Neural progenitor cell (in vitro differentiated cells): ENCODE results near the gene POC1A. TPM values are rescaled to one million over a fixed set of nuclear protein-coding genes. Genes with fewer than 3 reads are reported as not detected.

Experiments used
- DNase-seq: peaks from one replicate; pipeline ENCODE4 v3.0.0-alpha.2; 2016; ENCODE audit warnings: low spot score
- H2AFZ ChIP-seq: fragments of 200-600 bp; sonication (generic); replicated peaks from 2 replicates; pipeline ENCODE4 v1.6.1; 2016; ENCODE audit warnings: antibody characterized with exemption
- H3F3A ChIP-seq: fragments of 200-600 bp; sonication (generic); 2 replicates; pipeline ENCODE4 v1.6.1; 2016; ENCODE audit warnings: antibody characterized with exemption, low read depth
- H3K27ac ChIP-seq: fragments of 200-600 bp; sonication (generic); 2 replicates; pipeline ENCODE4 v1.5.1; 2016; ENCODE audit warnings: mild to moderate bottlenecking
- H3K27me3 ChIP-seq: fragments of 200-600 bp; sonication (generic); 2 replicates; pipeline ENCODE4 v1.6.1; 2016; ENCODE audit warnings: mild to moderate bottlenecking, moderate library complexity
- H3K36me3 ChIP-seq: fragments of 200-600 bp; sonication (generic); 2 replicates; pipeline ENCODE4 v1.5.1; 2016
- H3K4me1 ChIP-seq: fragments of 200-600 bp; sonication (generic); 2 replicates; pipeline ENCODE4 v1.6.1; 2016; ENCODE audit warnings: mixed run types
- H3K4me2 ChIP-seq: fragments of 200-600 bp; sonication (generic); 2 replicates; pipeline ENCODE4 v1.6.1; 2016
- H3K4me3 ChIP-seq: fragments of 200-600 bp; sonication (generic); 2 replicates; pipeline ENCODE4 v1.5.1; 2016
- H3K79me2 ChIP-seq: fragments of 200-600 bp; sonication (generic); 2 replicates; pipeline ENCODE4 v1.6.1; 2016; ENCODE audit warnings: low read depth
- H3K9ac ChIP-seq: fragments of 200-600 bp; sonication (generic); 2 replicates; pipeline ENCODE4 v1.6.1; 2016
- H3K9me3 ChIP-seq: fragments of 200-600 bp; sonication (generic); 2 replicates; pipeline ENCODE4 v1.5.1; 2016; ENCODE audit warnings: low read depth
- H4K20me1 ChIP-seq: fragments of 200-600 bp; sonication (generic); 2 replicates; pipeline ENCODE4 v1.6.1; 2016; ENCODE audit warnings: low read depth
- H3K27ac Mint-ChIP-seq: 3 replicates; pipeline ENCODE4 v1.8.0; 2021; ENCODE audit warnings: mixed read lengths
- H3K27me3 Mint-ChIP-seq: 2 replicates; pipeline ENCODE4 v1.8.0; 2022; ENCODE audit warnings: low read depth, mild to moderate bottlenecking, inconsistent platforms, moderate library complexity, mixed read lengths; ENCODE audit not compliant: insufficient read depth
- H3K36me3 Mint-ChIP-seq: 3 replicates; pipeline ENCODE4 v1.8.0; 2021; ENCODE audit warnings: mixed read lengths
- H3K4me1 Mint-ChIP-seq: 3 replicates; pipeline ENCODE4 v1.8.0; 2021; ENCODE audit warnings: mixed read lengths
- H3K4me3 Mint-ChIP-seq: 3 replicates; pipeline ENCODE4 v1.8.0; 2021; ENCODE audit warnings: mild to moderate bottlenecking, moderate library complexity, mixed read lengths
- H3K9me3 Mint-ChIP-seq: 3 replicates; pipeline ENCODE4 v1.8.0; 2020; ENCODE audit warnings: mixed read lengths
- EZH2 ChIP-seq: fragments of 200-600 bp; sonication (generic); IDR thresholded peaks from 2 replicates; pipeline ENCODE4 v1.6.1; 2017; ENCODE audit warnings: antibody characterized with exemption, mild to moderate bottlenecking, moderate library complexity
- EZH2phosphoT487 ChIP-seq: fragments of 200-600 bp; sonication (generic); IDR thresholded peaks from 2 replicates; pipeline ENCODE4 v1.6.1; 2017; ENCODE audit warnings: antibody characterized with exemption
- total RNA-seq: library from RNA; depleted of rRNA; stranded (reverse); fragments of >200 nt; gene quantifications from 2 replicates; pipeline ENCODE4 v1.2.3, GENCODE V29; 2015; ENCODE audit warnings: low replicate concordance
- TF ChIP-seq, protein P1 (sequence below): fragments of 200-600 bp; sonication (generic); IDR thresholded peaks from 2 replicates; pipeline ENCODE4 v1.5.1; 2017; ENCODE audit warnings: antibody characterized with exemption, mild to moderate bottlenecking

Gene POC1A
- total RNA-seq, 1 donor from 2014 or later, result 10.3 TPM

- Histone ChIP-seq H3K4me3 (no peak overlapping the region), H3K27ac (no peak overlapping the region), H3K79me2 (no peaks in the 10 kb centered on the region), H3F3A (peaks cover 5% of the 10 kb centered on the region), H3K4me2 (no peak overlapping the region), H3K36me3 (no peaks in the 10 kb centered on the region), H3K27me3 (no peaks in the 10 kb centered on the region), H3K9me3 (no peaks in the 10 kb centered on the region), H2AFZ (no peak overlapping the region), H3K4me1 (peaks cover 3% of the 10 kb centered on the region), H3K9ac (no peak overlapping the region), H4K20me1 (peaks cover 8% of the 10 kb centered on the region)
- Mint-ChIP-seq H3K4me3 (no peak overlapping the region), H3K36me3 (peaks cover 5% of the 10 kb centered on the region), H3K27me3 (peaks cover 2% of the 10 kb centered on the region), H3K9me3 (no peaks in the 10 kb centered on the region), H3K27ac (no peak overlapping the region), H3K4me1 (peaks cover 7% of the 10 kb centered on the region)
- TF ChIP-seq EZH2phosphoT487, result no peak
- DNase-seq, result no peak
Observed at GRCh38 chr3:52143156-52143555, 11.1 kb downstream of the POC1A start.

DNA sequence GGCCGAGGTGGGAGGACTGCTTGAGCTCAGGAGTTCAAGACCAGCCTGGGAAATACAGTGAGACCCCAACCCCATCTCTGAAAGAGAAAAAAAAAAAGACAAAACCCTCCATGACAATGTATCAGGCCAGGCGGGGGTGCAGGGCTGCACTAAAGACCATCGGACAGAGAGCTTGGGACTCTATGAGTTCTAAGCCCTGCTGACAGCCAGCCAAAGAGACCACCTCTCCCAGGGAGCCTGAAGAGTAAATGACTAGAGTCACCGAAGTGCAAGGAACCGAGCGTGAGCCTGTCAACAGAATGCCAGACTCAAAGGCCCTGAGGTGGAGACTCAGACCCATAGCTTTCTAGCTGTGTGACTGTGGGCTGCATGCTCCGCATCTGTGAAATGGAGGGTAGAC is 12.5 kb downstream of the POC1A start:
- DNase-seq, result no peak
- no peak overlapping the region for H3K27ac ChIP-seq
- H3K79me2 ChIP-seq, result no peaks in the 10 kb centered on the region
- no peak overlapping the region for H3K4me2 ChIP-seq
- H3F3A ChIP-seq, result peaks cover 5% of the 10 kb centered on the region
- no peak overlapping the region for H3K4me3 Mint-ChIP-seq
- H3K9me3 ChIP-seq, result no peaks in the 10 kb centered on the region
- H4K20me1 ChIP-seq, result peaks cover 8% of the 10 kb centered on the region
- TF ChIP-seq EZH2phosphoT487, result no peak
- H3K36me3 ChIP-seq, result no peaks in the 10 kb centered on the region
- H3K9ac ChIP-seq, result no peak overlapping the region
- H3K9me3 Mint-ChIP-seq, result no peaks in the 10 kb centered on the region
- peaks cover 2% of the 10 kb centered on the region for H3K27me3 Mint-ChIP-seq
- H3K27me3 ChIP-seq, result no peaks in the 10 kb centered on the region
- peaks cover 3% of the 10 kb centered on the region for H3K4me1 ChIP-seq
- H3K4me1 Mint-ChIP-seq, result peaks cover 7% of the 10 kb centered on the region
- no peak overlapping the region for H3K27ac Mint-ChIP-seq
- no peak overlapping the region for H3K4me3 ChIP-seq
- no peak overlapping the region for H2AFZ ChIP-seq
- H3K36me3 Mint-ChIP-seq, result peaks cover 5% of the 10 kb centered on the region

GRCh38 chr3:52140769-52141168 is 13.5 kb downstream of the POC1A start:
- no peak overlapping the region for H3K9ac ChIP-seq
- Mint-ChIP-seq H3K36me3 (peaks cover 7% of the 10 kb centered on the region), H3K27ac (no peak overlapping the region), H3K9me3 (no peaks in the 10 kb centered on the region), H3K27me3 (peaks cover 2% of the 10 kb centered on the region), H3K4me3 (no peak overlapping the region), H3K4me1 (peaks cover 7% of the 10 kb centered on the region)
- TF ChIP-seq EZH2, result no peak
- no peak for TF ChIP-seq EZH2phosphoT487
- H3K27ac ChIP-seq, result no peak overlapping the region
- no peaks in the 10 kb centered on the region for H3K9me3 ChIP-seq
- H3K4me3 ChIP-seq, result no peak overlapping the region
- no peak overlapping the region for H3K4me2 ChIP-seq
- peaks cover 5% of the 10 kb centered on the region for H3F3A ChIP-seq
- H3K27me3 ChIP-seq, result no peaks in the 10 kb centered on the region
- H2AFZ ChIP-seq, result no peak overlapping the region
- H4K20me1 ChIP-seq, result peaks cover 8% of the 10 kb centered on the region
- H3K79me2 ChIP-seq, result no peaks in the 10 kb centered on the region
- peaks cover 3% of the 10 kb centered on the region for H3K4me1 ChIP-seq
- no peak for DNase-seq
- H3K36me3 ChIP-seq, result no peaks in the 10 kb centered on the region

GRCh38 chr3:52140000-52140399 is 14.2 kb downstream of the POC1A start:
- peaks cover 6% of the 10 kb centered on the region for H4K20me1 ChIP-seq
- no peaks in the 10 kb centered on the region for H3K79me2 ChIP-seq
- H2AFZ ChIP-seq, result no peak overlapping the region
- peaks cover 5% of the 10 kb centered on the region for H3F3A ChIP-seq
- TF ChIP-seq EZH2, result no peak
- no peak for TF ChIP-seq EZH2phosphoT487
- TF ChIP-seq, protein P1, sequence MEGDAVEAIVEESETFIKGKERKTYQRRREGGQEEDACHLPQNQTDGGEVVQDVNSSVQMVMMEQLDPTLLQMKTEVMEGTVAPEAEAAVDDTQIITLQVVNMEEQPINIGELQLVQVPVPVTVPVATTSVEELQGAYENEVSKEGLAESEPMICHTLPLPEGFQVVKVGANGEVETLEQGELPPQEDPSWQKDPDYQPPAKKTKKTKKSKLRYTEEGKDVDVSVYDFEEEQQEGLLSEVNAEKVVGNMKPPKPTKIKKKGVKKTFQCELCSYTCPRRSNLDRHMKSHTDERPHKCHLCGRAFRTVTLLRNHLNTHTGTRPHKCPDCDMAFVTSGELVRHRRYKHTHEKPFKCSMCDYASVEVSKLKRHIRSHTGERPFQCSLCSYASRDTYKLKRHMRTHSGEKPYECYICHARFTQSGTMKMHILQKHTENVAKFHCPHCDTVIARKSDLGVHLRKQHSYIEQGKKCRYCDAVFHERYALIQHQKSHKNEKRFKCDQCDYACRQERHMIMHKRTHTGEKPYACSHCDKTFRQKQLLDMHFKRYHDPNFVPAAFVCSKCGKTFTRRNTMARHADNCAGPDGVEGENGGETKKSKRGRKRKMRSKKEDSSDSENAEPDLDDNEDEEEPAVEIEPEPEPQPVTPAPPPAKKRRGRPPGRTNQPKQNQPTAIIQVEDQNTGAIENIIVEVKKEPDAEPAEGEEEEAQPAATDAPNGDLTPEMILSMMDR, result no peak
- Mint-ChIP-seq H3K27me3 (peaks cover 2% of the 10 kb centered on the region), H3K9me3 (no peaks in the 10 kb centered on the region), H3K27ac (no peak overlapping the region), H3K4me1 (peaks cover 7% of the 10 kb centered on the region), H3K4me3 (no peak overlapping the region), H3K36me3 (peaks cover 7% of the 10 kb centered on the region)
- H3K4me2 ChIP-seq, result no peak overlapping the region
- no peak overlapping the region for H3K27ac ChIP-seq
- peaks cover 3% of the 10 kb centered on the region for H3K4me1 ChIP-seq
- no peaks in the 10 kb centered on the region for H3K9me3 ChIP-seq
- no peak overlapping the region for H3K4me3 ChIP-seq
- H3K9ac ChIP-seq, result no peak overlapping the region
- no peak for DNase-seq
- H3K36me3 ChIP-seq, result no peaks in the 10 kb centered on the region
- H3K27me3 ChIP-seq, result no peaks in the 10 kb centered on the region

DNA sequence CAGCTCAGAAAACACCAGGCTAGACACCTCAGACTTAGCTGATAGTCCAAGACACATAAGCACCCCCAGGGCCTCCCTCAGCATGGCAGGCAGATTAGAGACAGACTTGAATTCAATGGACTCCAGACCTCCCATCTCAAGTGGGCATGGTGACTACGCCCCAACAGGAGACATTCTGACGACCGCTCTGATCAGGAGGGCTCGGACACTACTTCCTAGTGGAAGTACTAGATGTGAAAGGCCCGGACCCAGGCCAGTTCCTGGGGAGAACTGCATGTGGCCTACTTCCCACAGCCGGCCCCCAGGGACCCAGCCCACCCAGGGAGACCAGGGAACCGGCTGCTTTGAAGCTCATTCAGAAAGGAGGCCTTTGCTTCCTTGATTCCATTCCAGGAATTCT is 16.9 kb downstream of the POC1A start:
- no peak overlapping the region for H3K27ac Mint-ChIP-seq
- no peak for DNase-seq
- Histone ChIP-seq H3K4me3 (no peak overlapping the region), H2AFZ (no peak overlapping the region), H3K9ac (no peak overlapping the region), H3F3A (no peaks in the 10 kb centered on the region), H4K20me1 (no peaks in the 10 kb centered on the region), H3K9me3 (no peaks in the 10 kb centered on the region), H3K79me2 (no peaks in the 10 kb centered on the region), H3K4me2 (no peak overlapping the region), H3K36me3 (no peaks in the 10 kb centered on the region), H3K27ac (no peak overlapping the region), H3K27me3 (no peaks in the 10 kb centered on the region), H3K4me1 (peaks cover 7% of the 10 kb centered on the region)
- no peak overlapping the region for H3K4me3 Mint-ChIP-seq
- H3K27me3 Mint-ChIP-seq, result peaks cover 2% of the 10 kb centered on the region
- H3K36me3 Mint-ChIP-seq, result peaks cover 7% of the 10 kb centered on the region
- no peaks in the 10 kb centered on the region for H3K4me1 Mint-ChIP-seq
- no peaks in the 10 kb centered on the region for H3K9me3 Mint-ChIP-seq
- TF ChIP-seq, protein P1, result no peak
- TF ChIP-seq EZH2phosphoT487, result no peak
- no peak for TF ChIP-seq EZH2
